Activated CD8-positive, alpha-beta memory T cell treated with anti-CD3 and anti-CD28 coated beads, Interleukin-2, amount 50 U/mL, for 48 hours (primary cell): ENCODE results near the gene ACHE.
"Not testable (repeated sequence)": the region's sequence is repeated elsewhere in the genome, so short reads cannot be mapped to it uniquely, and the experiment has no call there.

Experiments used
- DNase-seq: peaks from one replicate; pipeline ENCODE4 v3.0.0-alpha.2; 2020

Gene ACHE

GRCh38 chr7:100895701-100895955 lies at the start of gene ACHE:
TSS of gene ACHE (minus strand) at chr7:100895888. CDS start at chr7:100894232, 1,656 bp downstream.
- no peak for DNase-seq

GRCh38 chr7:100944138-100944537 lies 48.5 kb upstream of the ACHE start:
- DNase-seq: no peak

- DNase-seq: no peak
Measured at GRCh38 chr7:100943693-100944092, 48.0 kb upstream of the ACHE start.

- DNase-seq: no peak
Measured at GRCh38 chr7:100942045-100942774, 46.5 kb upstream of the ACHE start.

- not testable (repeated sequence) for DNase-seq
Measured at GRCh38 chr7:100936167-100936566, 40.5 kb upstream of the ACHE start.

DNA sequence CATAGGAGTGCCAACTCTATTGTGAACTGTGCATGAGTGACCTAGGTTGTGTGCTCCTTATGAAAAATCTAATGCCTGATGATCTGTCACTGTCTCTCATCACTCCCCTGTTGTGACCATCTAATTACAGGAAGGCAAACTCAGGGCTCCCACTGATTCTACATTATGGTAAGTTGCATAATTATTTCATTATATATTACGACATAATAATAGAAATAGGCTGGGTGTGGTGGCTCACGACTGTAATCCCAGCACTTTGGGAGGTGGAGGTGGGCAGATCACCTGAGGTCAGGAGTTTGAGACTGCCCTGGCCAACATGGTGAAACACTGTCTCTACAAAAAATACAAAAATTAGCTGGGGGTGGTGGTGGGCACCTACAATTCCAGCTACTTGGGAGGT lies 39.7 kb upstream of the ACHE start:
- DNase-seq: not testable (repeated sequence)

GRCh38 chr7:100933734-100934133 lies 38.0 kb upstream of the ACHE start:
- no peak for DNase-seq

DNA sequence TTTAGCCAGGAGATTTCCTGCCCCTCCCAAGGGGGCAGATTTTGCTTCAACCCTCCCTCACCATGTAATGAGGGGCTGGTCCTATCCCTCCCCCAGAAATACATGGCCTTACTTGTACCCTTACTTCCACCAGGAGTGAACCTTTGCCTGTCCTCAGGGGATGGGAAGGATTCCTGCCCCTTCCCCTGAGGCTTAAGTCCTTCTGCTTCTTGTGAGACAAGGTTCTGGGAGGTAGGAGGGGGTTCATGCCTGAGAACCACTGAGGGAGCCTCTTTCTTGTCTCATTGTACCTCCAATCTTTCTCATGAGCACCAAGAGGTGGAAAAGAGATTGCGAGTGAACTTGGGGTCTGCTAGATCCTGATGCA lies 34.1 kb upstream of the ACHE start:
- DNase-seq: no peak

- not testable (repeated sequence) for DNase-seq
Measured at GRCh38 chr7:100923616-100924015, 27.9 kb upstream of the ACHE start.

DNA sequence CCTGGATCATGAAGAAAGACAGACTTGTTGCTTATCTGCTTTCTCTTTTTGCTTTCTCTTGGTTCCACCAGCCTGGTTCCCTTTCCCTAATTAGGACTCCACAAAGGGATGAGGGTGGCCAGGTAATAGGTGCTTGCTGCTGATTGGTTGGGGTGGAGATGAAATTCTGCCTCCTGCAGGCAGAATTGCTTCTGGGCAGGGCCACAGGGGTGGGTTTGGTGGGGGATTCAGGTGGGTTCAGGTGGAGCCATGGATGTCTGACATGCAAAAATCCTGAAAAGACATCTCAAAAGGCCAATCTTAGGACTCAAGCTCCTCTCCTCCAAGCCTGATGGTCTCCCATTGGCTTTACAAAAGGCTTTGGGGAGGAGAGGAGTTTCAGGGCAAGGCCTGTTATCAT lies 25.4 kb upstream of the ACHE start:
- DNase-seq: no peak

- DNase-seq: not testable (repeated sequence)
Measured at GRCh38 chr7:100919779-100920437, 24.2 kb upstream of the ACHE start.

- not testable (repeated sequence) for DNase-seq
Measured at GRCh38 chr7:100919335-100919734, 23.6 kb upstream of the ACHE start.

GRCh38 chr7:100914879-100915447 lies 19.3 kb upstream of the ACHE start:
- no peak for DNase-seq

- no peak for DNase-seq
Measured at GRCh38 chr7:100914208-100914878, 18.7 kb upstream of the ACHE start.

- no peak for DNase-seq
Measured at GRCh38 chr7:100911484-100911883, 15.8 kb upstream of the ACHE start.

GRCh38 chr7:100910443-100910842 lies 14.8 kb upstream of the ACHE start:
- DNase-seq: not testable (repeated sequence)

- DNase-seq: no peak
Measured at GRCh38 chr7:100908512-100908911, 12.8 kb upstream of the ACHE start.

DNA sequence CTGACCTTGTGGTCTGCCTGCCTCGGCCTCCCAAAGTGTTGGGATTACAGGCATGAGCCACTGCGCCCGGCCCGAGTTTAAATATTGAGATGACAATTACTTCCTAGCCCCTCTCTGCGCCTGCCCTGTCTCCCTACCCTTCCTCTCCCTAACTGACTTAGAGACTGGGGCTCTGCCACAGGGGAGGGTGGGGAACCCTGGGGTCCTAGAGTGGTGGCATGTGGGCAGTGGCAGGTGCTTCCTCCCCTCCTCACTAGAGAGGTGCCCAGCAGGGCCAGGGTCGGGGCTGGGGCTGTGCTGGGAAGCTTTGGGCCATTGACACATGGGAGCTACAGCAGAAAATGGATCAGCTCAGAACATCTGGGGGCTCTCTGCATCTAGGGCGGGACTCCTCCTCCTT lies 7.0 kb upstream of the ACHE start:
- no peak for DNase-seq

- no peak for DNase-seq
Measured at GRCh38 chr7:100901921-100902332, 6.2 kb upstream of the ACHE start.

- no peak for DNase-seq
Measured at GRCh38 chr7:100900978-100901377, 5.3 kb upstream of the ACHE start.

- DNase-seq: no peak
Measured at GRCh38 chr7:100899432-100899831, 3.7 kb upstream of the ACHE start.

- no peak for DNase-seq
Measured at GRCh38 chr7:100897772-100898454, 2.2 kb upstream of the ACHE start.
